ENCODE results near the gene BEGAIN. TPM values are rescaled to one million over a fixed set of nuclear protein-coding genes. Genes with fewer than 3 reads are reported as not detected.

BEGAIN gene
- total RNA-seq, 1 experiment from 2014 or later = 0.24 TPM

- in situ Hi-C loops (cut with HindIII; ENCODE audit: low pct_unique_long_range_greater_than_20kb, low sequenced_read_pairs) = no loop called here
- DNase-seq (ENCODE audit: low read depth) = no peak
Measured at GRCh38 chr14:100604709-100605108, 17.5 kb upstream of the BEGAIN start.

GRCh38 chr14:100604121-100604501 lies 16.9 kb upstream of the BEGAIN start:
- in situ Hi-C loops (cut with HindIII; ENCODE audit: low pct_unique_long_range_greater_than_20kb, low sequenced_read_pairs) = no loop called here

GRCh38 chr14:100603341-100604120 lies 16.3 kb upstream of the BEGAIN start:
- in situ Hi-C loops (cut with HindIII; ENCODE audit: low pct_unique_long_range_greater_than_20kb, low sequenced_read_pairs) = no loop called here
- DNase-seq (ENCODE audit: low read depth) = no peak

More at GRCh38 chr14:100604121-100604501, 16.9 kb upstream of the BEGAIN start:
- no peak for DNase-seq (ENCODE audit: low read depth)

GRCh38 chr14:100602621-100603230 lies 15.5 kb upstream of the BEGAIN start:
- DNase-seq (ENCODE audit: low read depth) = no peak
- in situ Hi-C loops (cut with HindIII; ENCODE audit: low pct_unique_long_range_greater_than_20kb, low sequenced_read_pairs) = no loop called here

GRCh38 chr14:100601914-100602313 lies 14.7 kb upstream of the BEGAIN start:
- no peak for DNase-seq (ENCODE audit: low read depth)
- in situ Hi-C loops (cut with HindIII; ENCODE audit: low pct_unique_long_range_greater_than_20kb, low sequenced_read_pairs) = no loop called here

- DNase-seq (ENCODE audit: low read depth) = no peak
Measured at GRCh38 chr14:100601064-100601463, 13.8 kb upstream of the BEGAIN start.

GRCh38 chr14:100599981-100600380 lies 12.8 kb upstream of the BEGAIN start:
- in situ Hi-C loops (cut with HindIII; ENCODE audit: low pct_unique_long_range_greater_than_20kb, low sequenced_read_pairs) = no loop called here
- no peak for DNase-seq (ENCODE audit: low read depth)

More at GRCh38 chr14:100601064-100601463, 13.8 kb upstream of the BEGAIN start:
- in situ Hi-C loops (cut with HindIII; ENCODE audit: low pct_unique_long_range_greater_than_20kb, low sequenced_read_pairs) = no loop called here

- in situ Hi-C loops (cut with HindIII; ENCODE audit: low pct_unique_long_range_greater_than_20kb, low sequenced_read_pairs) = no loop called here
- DNase-seq (ENCODE audit: low read depth) = no peak
Measured at GRCh38 chr14:100594625-100594951, 7.4 kb upstream of the BEGAIN start.

- in situ Hi-C loops (cut with HindIII; ENCODE audit: low pct_unique_long_range_greater_than_20kb, low sequenced_read_pairs) = no loop called here
- DNase-seq (ENCODE audit: low read depth) = no peak
Measured at GRCh38 chr14:100593751-100594624, 6.8 kb upstream of the BEGAIN start.

GRCh38 chr14:100592972-100593371 lies 5.8 kb upstream of the BEGAIN start:
- in situ Hi-C loops (cut with HindIII; ENCODE audit: low pct_unique_long_range_greater_than_20kb, low sequenced_read_pairs) = no loop called here
- no peak for DNase-seq (ENCODE audit: low read depth)

GRCh38 chr14:100592461-100592891 lies 5.3 kb upstream of the BEGAIN start:
- DNase-seq (ENCODE audit: low read depth) = no peak
- in situ Hi-C loops (cut with HindIII; ENCODE audit: low pct_unique_long_range_greater_than_20kb, low sequenced_read_pairs) = no loop called here

GRCh38 chr14:100591453-100592371 lies 4.5 kb upstream of the BEGAIN start:
- DNase-seq (ENCODE audit: low read depth) = no peak
- in situ Hi-C loops (cut with HindIII; ENCODE audit: low pct_unique_long_range_greater_than_20kb, low sequenced_read_pairs) = no loop called here

GRCh38 chr14:100590726-100591452 lies 3.7 kb upstream of the BEGAIN start:
- in situ Hi-C loops (cut with HindIII; ENCODE audit: low pct_unique_long_range_greater_than_20kb, low sequenced_read_pairs) = no loop called here
- no peak for DNase-seq (ENCODE audit: low read depth)

GRCh38 chr14:100589760-100590469 lies 2.7 kb upstream of the BEGAIN start:
- DNase-seq (ENCODE audit: low read depth) = no peak
- in situ Hi-C loops (cut with HindIII; ENCODE audit: low pct_unique_long_range_greater_than_20kb, low sequenced_read_pairs) = no loop called here

- in situ Hi-C loops (cut with HindIII; ENCODE audit: low pct_unique_long_range_greater_than_20kb, low sequenced_read_pairs) = no loop called here
- no peak for DNase-seq (ENCODE audit: low read depth)
Measured at GRCh38 chr14:100589071-100589759, 2.0 kb upstream of the BEGAIN start.

GRCh38 chr14:100588671-100589070 lies 1.5 kb upstream of the BEGAIN start:
- in situ Hi-C loops (cut with HindIII; ENCODE audit: low pct_unique_long_range_greater_than_20kb, low sequenced_read_pairs) = no loop called here

More at GRCh38 chr14:100588671-100589070, 1.5 kb upstream of the BEGAIN start:
- no peak for DNase-seq (ENCODE audit: low read depth)

Data from Caki2 (cell line).